ENCODE data around the gene GPR35. TPM values are rescaled to one million over a fixed set of nuclear protein-coding genes. Genes with fewer than 3 reads are reported as not detected.

GPR35 gene
- total RNA-seq, 1 experiment from 2014 or later, result 2.4 TPM

DNA sequence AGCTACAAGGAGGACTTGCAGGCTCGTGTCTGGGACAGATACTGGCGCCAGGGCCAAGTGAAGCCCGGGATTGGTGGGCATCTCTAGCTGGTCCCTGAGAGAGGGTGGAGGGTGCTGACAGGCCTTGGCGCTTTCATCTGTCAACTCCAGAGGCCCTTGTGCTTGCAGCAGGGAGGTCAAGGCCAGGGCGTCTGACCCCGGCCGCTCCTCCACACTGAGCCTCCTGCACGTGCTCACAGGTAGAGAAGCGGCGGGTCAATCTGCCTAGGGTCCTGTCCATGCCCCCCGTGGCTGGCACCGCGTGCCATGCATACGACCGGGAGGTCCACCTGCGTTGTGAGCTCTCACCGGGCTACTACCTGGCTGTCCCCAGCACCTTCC lies 29.2 kb upstream of the GPR35 start:
- DNase-seq (no peak), ATAC-seq (no peak)
- no peaks in the 10 kb centered on the region for H4K20me1 ChIP-seq (ENCODE audit: low read length)
- H3K9ac ChIP-seq (ENCODE audit: low read length), result no peak overlapping the region
- H3K79me2 ChIP-seq (ENCODE audit: low read length), result peaks cover 17% of the 10 kb centered on the region
- POLR2A ChIA-PET (ENCODE audit: unreplicated experiment), result no interaction called here
- no TSS peak for BruUV-seq (replicated peaks)
- CTCF ChIA-PET, result no interaction called here
- TF ChIP-seq EZH2 (IDR thresholded peaks at IDR 0.05; ENCODE audit: low read length, unreplicated experiment), result no peak
- TF ChIP-seq, protein P1, sequence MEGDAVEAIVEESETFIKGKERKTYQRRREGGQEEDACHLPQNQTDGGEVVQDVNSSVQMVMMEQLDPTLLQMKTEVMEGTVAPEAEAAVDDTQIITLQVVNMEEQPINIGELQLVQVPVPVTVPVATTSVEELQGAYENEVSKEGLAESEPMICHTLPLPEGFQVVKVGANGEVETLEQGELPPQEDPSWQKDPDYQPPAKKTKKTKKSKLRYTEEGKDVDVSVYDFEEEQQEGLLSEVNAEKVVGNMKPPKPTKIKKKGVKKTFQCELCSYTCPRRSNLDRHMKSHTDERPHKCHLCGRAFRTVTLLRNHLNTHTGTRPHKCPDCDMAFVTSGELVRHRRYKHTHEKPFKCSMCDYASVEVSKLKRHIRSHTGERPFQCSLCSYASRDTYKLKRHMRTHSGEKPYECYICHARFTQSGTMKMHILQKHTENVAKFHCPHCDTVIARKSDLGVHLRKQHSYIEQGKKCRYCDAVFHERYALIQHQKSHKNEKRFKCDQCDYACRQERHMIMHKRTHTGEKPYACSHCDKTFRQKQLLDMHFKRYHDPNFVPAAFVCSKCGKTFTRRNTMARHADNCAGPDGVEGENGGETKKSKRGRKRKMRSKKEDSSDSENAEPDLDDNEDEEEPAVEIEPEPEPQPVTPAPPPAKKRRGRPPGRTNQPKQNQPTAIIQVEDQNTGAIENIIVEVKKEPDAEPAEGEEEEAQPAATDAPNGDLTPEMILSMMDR (conservative IDR thresholded peaks at IDR 0.05; ENCODE audit: low read depth, low read length), result no peak
- TF ChIP-seq EZH2phosphoT487 (IDR thresholded peaks at IDR 0.05; ENCODE audit: borderline replicate concordance, low read length), result no peak
- no peak overlapping the region for H3K27ac ChIP-seq (ENCODE audit: low read length)
- H2AFZ ChIP-seq (ENCODE audit: low read length), result no peak overlapping the region
- intact Hi-C loops (cut with micrococcal nuclease), result no loop called here
- H3F3A ChIP-seq (ENCODE audit: low read length, unreplicated experiment), result no peaks in the 10 kb centered on the region
- H3K27me3 ChIP-seq (ENCODE audit: low read length), result no peaks in the 10 kb centered on the region
- no peak overlapping the region for H3K4me2 ChIP-seq (ENCODE audit: low read length)
- no peaks in the 10 kb centered on the region for H3K9me2 ChIP-seq (replicated peaks; ENCODE audit: low read length)
- no peak overlapping the region for H3K4me3 ChIP-seq (ENCODE audit: low read length)
- H3K9me3 ChIP-seq (ENCODE audit: low read length), result no peaks in the 10 kb centered on the region
- H3K36me3 ChIP-seq (ENCODE audit: low read depth, low read length), result no peaks in the 10 kb centered on the region
- no peaks in the 10 kb centered on the region for H3K4me1 ChIP-seq (ENCODE audit: insufficient read depth, low read length)

DNA sequence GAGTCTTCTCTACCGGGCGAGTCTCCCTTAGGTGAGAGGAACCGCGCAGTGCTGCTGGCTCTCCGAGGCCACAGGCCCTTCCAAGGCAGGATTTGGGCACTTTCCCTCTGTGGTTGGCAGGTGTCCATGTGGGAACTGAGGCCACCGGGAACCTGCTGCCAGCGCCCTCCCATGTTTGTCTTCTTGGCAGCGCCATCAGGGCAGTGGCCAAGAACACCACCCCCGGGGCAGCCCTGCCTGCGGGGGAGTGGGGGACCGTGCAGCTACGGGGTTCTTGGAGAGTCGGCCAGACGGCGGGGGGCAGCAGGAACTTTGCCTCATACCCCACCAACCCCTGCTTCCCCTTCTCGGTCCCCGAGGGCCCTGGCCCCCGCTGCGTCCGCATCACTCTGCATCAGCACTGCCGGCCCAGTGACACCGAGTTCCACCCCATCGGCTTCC lies 28.8 kb upstream of the GPR35 start:
- no peak overlapping the region for H3K27ac ChIP-seq (ENCODE audit: low read length)
- H3K27me3 ChIP-seq (ENCODE audit: low read length), result no peaks in the 10 kb centered on the region
- H3K4me1 ChIP-seq (ENCODE audit: insufficient read depth, low read length), result no peaks in the 10 kb centered on the region
- ChIA-PET CTCF (no interaction called here), POLR2A (ENCODE audit: unreplicated experiment) (no interaction called here)
- TF ChIP-seq EZH2phosphoT487 (IDR thresholded peaks at IDR 0.05; ENCODE audit: borderline replicate concordance, low read length) (no peak), EZH2 (IDR thresholded peaks at IDR 0.05; ENCODE audit: low read length, unreplicated experiment) (no peak)
- TF ChIP-seq, protein P1 (conservative IDR thresholded peaks at IDR 0.05; ENCODE audit: low read depth, low read length), result no peak
- no peaks in the 10 kb centered on the region for H3K36me3 ChIP-seq (ENCODE audit: low read depth, low read length)
- H3K79me2 ChIP-seq (ENCODE audit: low read length), result peaks cover 12% of the 10 kb centered on the region; the same call in 1 of the 2 replicates
- ATAC-seq, result no peak
- H3K9me2 ChIP-seq (replicated peaks; ENCODE audit: low read length), result no peaks in the 10 kb centered on the region
- no TSS peak for BruUV-seq (replicated peaks)
- no peak overlapping the region for H2AFZ ChIP-seq (ENCODE audit: low read length)
- intact Hi-C loops (cut with micrococcal nuclease), result no loop called here
- no peak overlapping the region for H3K9ac ChIP-seq (ENCODE audit: low read length)
- H3K4me3 ChIP-seq (ENCODE audit: low read length), result no peak overlapping the region
- no peak for DNase-seq
- no peak overlapping the region for H3K4me2 ChIP-seq (ENCODE audit: low read length)
- H4K20me1 ChIP-seq (ENCODE audit: low read length), result no peaks in the 10 kb centered on the region
- H3K9me3 ChIP-seq (ENCODE audit: low read length), result no peaks in the 10 kb centered on the region
- no peaks in the 10 kb centered on the region for H3F3A ChIP-seq (ENCODE audit: low read length, unreplicated experiment)

DNA sequence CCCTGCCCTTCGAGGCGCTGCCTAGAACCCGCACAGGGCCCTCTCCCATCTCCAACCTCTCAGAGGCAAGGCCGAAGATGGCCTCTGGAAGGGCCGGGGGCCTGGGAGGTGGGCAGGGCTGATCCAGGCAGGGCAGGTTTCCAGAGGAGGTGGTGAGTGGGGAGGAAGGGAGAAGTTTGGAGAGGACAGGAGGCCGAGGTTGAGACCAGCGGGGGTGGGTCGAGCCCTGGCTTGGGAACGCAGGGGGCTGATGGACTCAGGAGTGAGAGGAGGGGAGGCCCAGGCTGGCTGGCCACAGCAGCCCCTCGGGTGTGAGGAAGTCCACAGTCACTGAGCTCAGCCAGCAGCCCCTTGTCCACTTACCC lies 28.2 kb upstream of the GPR35 start:
- CTCF ChIA-PET, result no interaction called here
- Histone ChIP-seq H3K9me2 (replicated peaks; ENCODE audit: low read length) (no peaks in the 10 kb centered on the region), H3F3A (ENCODE audit: low read length, unreplicated experiment) (no peaks in the 10 kb centered on the region), H2AFZ (ENCODE audit: low read length) (no peak overlapping the region), H3K36me3 (ENCODE audit: low read depth, low read length) (no peaks in the 10 kb centered on the region), H3K4me1 (ENCODE audit: insufficient read depth, low read length) (no peaks in the 10 kb centered on the region), H3K4me3 (ENCODE audit: low read length) (no peak overlapping the region), H3K4me2 (ENCODE audit: low read length) (no peak overlapping the region), H3K9me3 (ENCODE audit: low read length) (no peaks in the 10 kb centered on the region), H4K20me1 (ENCODE audit: low read length) (no peaks in the 10 kb centered on the region), H3K27ac (ENCODE audit: low read length) (no peak overlapping the region), H3K27me3 (ENCODE audit: low read length) (no peaks in the 10 kb centered on the region), H3K79me2 (ENCODE audit: low read length) (peaks cover 7% of the 10 kb centered on the region; the same call in 1 of the 2 replicates), H3K9ac (ENCODE audit: low read length) (no peak overlapping the region)
- DNase-seq (no peak), ATAC-seq (no peak)
- intact Hi-C loops (cut with micrococcal nuclease), result no loop called here
- BruUV-seq (replicated peaks), result no TSS peak
- TF ChIP-seq, protein P1 (conservative IDR thresholded peaks at IDR 0.05; ENCODE audit: low read depth, low read length), result no peak
- TF ChIP-seq EZH2 (IDR thresholded peaks at IDR 0.05; ENCODE audit: low read length, unreplicated experiment), result no peak
- TF ChIP-seq EZH2phosphoT487 (IDR thresholded peaks at IDR 0.05; ENCODE audit: borderline replicate concordance, low read length), result no peak
- POLR2A ChIA-PET (ENCODE audit: unreplicated experiment), result no interaction called here

Data from PC-3 (cell line).